ENCODE data around the gene BAX. TPM values are rescaled to one million over a fixed set of nuclear protein-coding genes. Genes with fewer than 3 reads are reported as not detected.
"Not testable (repeated sequence)": the region's sequence is repeated elsewhere in the genome, so short reads cannot be mapped to it uniquely, and the experiment has no call there.

Gene BAX
- total RNA-seq, 1 donor from 2014 or later, result 111 TPM

DNA sequence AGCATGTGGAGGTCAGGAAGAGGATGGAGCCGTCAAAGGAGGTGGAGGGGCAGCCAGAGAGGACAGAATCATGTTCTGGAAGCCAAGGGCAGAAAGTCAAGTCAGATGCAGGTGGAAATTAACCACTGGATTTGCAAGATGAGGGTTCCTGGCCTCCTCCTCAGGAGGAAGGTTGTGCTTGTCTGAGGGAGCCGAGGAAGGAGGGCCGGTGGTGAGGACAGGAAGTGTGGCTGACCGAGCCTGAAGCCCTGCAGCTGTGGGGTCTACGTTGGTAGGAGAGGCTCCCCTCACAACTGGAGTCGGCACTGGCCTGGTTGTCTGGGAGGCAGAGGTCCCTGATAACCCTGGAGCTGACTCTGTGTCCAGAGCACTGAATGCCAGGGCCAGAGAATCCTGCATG, 36.6 kb upstream of the BAX start:
- TF ChIP-seq, protein P1, sequence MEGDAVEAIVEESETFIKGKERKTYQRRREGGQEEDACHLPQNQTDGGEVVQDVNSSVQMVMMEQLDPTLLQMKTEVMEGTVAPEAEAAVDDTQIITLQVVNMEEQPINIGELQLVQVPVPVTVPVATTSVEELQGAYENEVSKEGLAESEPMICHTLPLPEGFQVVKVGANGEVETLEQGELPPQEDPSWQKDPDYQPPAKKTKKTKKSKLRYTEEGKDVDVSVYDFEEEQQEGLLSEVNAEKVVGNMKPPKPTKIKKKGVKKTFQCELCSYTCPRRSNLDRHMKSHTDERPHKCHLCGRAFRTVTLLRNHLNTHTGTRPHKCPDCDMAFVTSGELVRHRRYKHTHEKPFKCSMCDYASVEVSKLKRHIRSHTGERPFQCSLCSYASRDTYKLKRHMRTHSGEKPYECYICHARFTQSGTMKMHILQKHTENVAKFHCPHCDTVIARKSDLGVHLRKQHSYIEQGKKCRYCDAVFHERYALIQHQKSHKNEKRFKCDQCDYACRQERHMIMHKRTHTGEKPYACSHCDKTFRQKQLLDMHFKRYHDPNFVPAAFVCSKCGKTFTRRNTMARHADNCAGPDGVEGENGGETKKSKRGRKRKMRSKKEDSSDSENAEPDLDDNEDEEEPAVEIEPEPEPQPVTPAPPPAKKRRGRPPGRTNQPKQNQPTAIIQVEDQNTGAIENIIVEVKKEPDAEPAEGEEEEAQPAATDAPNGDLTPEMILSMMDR (IDR thresholded peaks at IDR 0.05), result no peak
- DNase-seq (no peak), ATAC-seq (ENCODE audit: low read depth) (no peak)
- peaks cover 11% of the 10 kb centered on the region for H3K4me1 Mint-ChIP-seq
- H3K36me3 Mint-ChIP-seq (ENCODE audit: low read depth), result peaks cover 53% of the 10 kb centered on the region
- peak overlapping the region; percentile 59 for H3K27ac Mint-ChIP-seq
- H3K4me3 Mint-ChIP-seq, result no peak overlapping the region
- CTCF ChIA-PET, result no interaction called here
- POLR2A ChIA-PET, result interaction anchor here (0.7 to 1.2 kb wide), 2 partner anchors 37 to 49 kb away, joined by 3 to 4 read pairs; partner anchors contain the start of gene BAX
- H3K27me3 Mint-ChIP-seq, result no peaks in the 10 kb centered on the region
- H3K9me3 Mint-ChIP-seq, result no peaks in the 10 kb centered on the region
- intact Hi-C loops (cut with micrococcal nuclease), result no loop called here

DNA sequence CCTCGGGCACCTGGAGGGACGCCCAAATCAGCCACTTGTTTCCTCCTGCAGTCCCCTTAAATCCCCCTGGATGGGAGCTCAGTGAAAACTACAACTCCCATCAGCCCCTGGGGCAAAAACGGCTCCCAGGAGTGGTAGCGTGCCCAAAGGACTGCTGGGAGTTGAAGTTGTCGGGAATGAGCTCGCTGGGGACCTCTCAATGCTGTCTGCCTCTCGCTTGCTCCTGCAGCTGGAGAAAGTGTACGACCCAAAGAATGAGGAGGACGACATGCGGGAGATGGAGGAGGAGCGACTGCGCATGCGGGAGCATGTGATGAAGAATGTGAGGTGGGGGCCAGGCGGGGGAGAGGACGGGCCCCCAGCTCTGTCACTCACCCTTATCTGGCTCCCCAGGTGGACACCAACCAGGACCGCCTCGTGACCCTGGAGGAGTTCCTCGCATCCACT, 35.9 kb upstream of the BAX start:
- intact Hi-C loops (cut with micrococcal nuclease), result no loop called here
- TF ChIP-seq, protein P1 (IDR thresholded peaks at IDR 0.05), result no peak
- DNase-seq, result no peak
- ATAC-seq (ENCODE audit: low read depth), result peak; percentile 25
- Mint-ChIP-seq H3K9me3 (no peaks in the 10 kb centered on the region), H3K27me3 (no peaks in the 10 kb centered on the region), H3K36me3 (ENCODE audit: low read depth) (peaks cover 50% of the 10 kb centered on the region), H3K4me1 (peaks cover 11% of the 10 kb centered on the region), H3K27ac (no peak overlapping the region), H3K4me3 (no peak overlapping the region)
- ChIA-PET CTCF (no interaction called here), POLR2A (interaction anchor here (0.7 to 1.2 kb wide), 2 partner anchors 8 to 48 kb away, joined by 3 read pairs; no protein-coding TSS in a partner anchor)

DNA sequence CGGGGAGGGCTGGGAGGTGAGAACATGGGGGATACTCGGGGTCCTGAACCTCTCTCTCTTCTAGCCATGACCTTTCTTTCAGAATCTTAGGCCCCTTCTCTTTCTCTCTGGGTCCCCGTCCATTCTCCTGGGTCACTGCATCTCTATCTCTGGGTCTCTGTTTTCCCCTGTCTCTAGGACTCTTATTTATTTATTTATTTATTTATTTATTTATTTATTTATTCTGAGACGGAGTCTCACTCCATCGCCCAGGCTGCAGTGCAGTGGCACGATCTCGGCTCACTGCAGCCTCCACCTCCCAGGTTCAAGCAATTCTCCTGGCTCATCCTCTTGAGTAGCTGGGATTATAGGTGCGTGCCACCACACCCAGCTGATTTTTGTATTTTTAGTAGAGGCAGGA, 35.4 kb upstream of the BAX start:
- H3K9me3 Mint-ChIP-seq; intact Hi-C loops (cut with micrococcal nuclease); CTCF ChIA-PET; H3K27ac Mint-ChIP-seq; H3K4me3 Mint-ChIP-seq; ATAC-seq (ENCODE audit: low read depth); H3K27me3 Mint-ChIP-seq; DNase-seq: not testable (repeated sequence)
- Mint-ChIP-seq H3K4me1 (peaks cover 11% of the 10 kb centered on the region), H3K36me3 (ENCODE audit: low read depth) (peaks cover 47% of the 10 kb centered on the region)
- POLR2A ChIA-PET, result interaction anchor here (0.7 to 1.2 kb wide), 2 partner anchors 8 to 48 kb away, joined by 3 read pairs; no protein-coding TSS in a partner anchor

DNA sequence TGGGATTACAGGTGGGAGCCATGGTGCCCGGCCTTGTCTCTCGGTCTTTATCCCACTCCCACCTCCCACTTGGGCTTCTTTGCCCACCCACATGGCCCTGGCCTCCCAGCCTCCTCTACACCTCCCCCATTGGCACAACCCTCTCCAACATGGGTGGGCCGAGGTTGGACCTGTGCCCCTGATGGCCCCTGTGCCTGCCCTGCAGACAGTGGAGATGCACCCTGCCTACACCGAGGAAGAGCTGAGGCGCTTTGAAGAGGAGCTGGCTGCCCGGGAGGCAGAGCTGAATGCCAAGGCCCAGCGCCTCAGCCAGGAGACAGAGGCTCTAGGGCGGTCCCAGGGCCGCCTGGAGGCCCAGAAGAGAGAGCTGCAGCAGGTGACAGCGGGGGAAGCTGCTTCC, 33.7 kb upstream of the BAX start:
- POLR2A ChIA-PET, result no interaction called here
- no peaks in the 10 kb centered on the region for H3K9me3 Mint-ChIP-seq
- H3K4me3 Mint-ChIP-seq, result no peak overlapping the region
- peaks cover 36% of the 10 kb centered on the region for H3K36me3 Mint-ChIP-seq (ENCODE audit: low read depth)
- CTCF ChIA-PET, result no interaction called here
- DNase-seq (no peak), ATAC-seq (ENCODE audit: low read depth) (no peak)
- TF ChIP-seq, protein P1 (IDR thresholded peaks at IDR 0.05), result no peak
- no peak overlapping the region for H3K27ac Mint-ChIP-seq
- peaks cover 11% of the 10 kb centered on the region for H3K4me1 Mint-ChIP-seq
- H3K27me3 Mint-ChIP-seq, result no peaks in the 10 kb centered on the region
- intact Hi-C loops (cut with micrococcal nuclease), result no loop called here

DNA sequence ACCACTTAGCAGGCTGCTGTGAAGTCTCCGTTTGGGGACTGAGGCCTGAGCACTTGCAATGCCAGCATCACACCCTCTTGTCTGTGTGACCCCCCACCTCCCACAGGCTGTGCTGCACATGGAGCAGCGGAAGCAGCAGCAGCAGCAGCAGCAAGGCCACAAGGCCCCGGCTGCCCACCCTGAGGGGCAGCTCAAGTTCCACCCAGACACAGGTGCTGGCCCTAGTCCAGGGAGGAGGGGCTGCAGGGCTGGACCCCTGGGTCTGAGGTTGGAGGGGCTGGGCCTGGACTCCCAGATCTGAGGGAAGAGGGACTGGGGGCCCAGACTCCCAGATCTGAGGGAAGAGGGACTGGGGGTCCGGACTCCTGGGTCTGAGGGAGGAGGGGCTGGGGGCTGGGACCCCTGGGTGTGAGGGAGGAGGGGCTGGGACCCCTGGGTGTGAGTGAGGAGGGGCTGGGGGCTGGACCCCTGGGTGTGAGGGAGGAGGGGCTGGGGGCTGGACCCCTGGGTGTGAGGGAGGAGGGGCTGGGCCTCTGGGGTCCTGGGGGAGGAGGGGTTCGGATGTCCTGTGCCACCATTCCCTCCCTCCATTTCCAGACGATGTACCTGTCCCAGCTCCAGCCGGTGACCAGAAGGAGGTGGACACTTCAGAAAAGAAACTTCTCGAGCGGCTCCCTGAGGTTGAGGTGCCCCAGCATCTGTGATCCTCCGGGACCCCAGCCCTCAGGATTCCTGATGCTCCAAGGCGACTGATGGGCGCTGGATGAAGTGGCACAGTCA, 32.8 kb upstream of the BAX start:
- Mint-ChIP-seq H3K4me3 (no peak overlapping the region), H3K9me3 (no peaks in the 10 kb centered on the region), H3K36me3 (ENCODE audit: low read depth) (peaks cover 32% of the 10 kb centered on the region), H3K27ac (no peak overlapping the region), H3K4me1 (peaks cover 11% of the 10 kb centered on the region), H3K27me3 (no peaks in the 10 kb centered on the region)
- intact Hi-C loops (cut with micrococcal nuclease), result no loop called here
- TF ChIP-seq, protein P1 (IDR thresholded peaks at IDR 0.05), result no peak
- POLR2A ChIA-PET, result no interaction called here
- CTCF ChIA-PET, result no interaction called here
- ATAC-seq (ENCODE audit: low read depth), result no peak
- DNase-seq, result no peak

Data from activated B cell treated with CpG ODN at 0.5 μM for 24 hours (primary cell).